H9 (cell line): ENCODE data around the gene LRRC51. TPM values are rescaled to one million over a fixed set of nuclear protein-coding genes. Genes with fewer than 3 reads are reported as not detected.

Experiments
- DNase-seq: peaks from one replicate; pipeline ENCODE4 v3.0.0-alpha.2; 2017
- H2AFZ ChIP-seq: one replicate; pipeline ENCODE4 v1.6.1; 2013; ENCODE audit warnings: mild to moderate bottlenecking, low read length, control low read depth, moderate library complexity
- H2AK5ac ChIP-seq: 2 replicates; pipeline ENCODE4 v1.6.1; 2013; ENCODE audit warnings: low read length, control low read depth, mixed read lengths; ENCODE audit not compliant: insufficient read length
- H2BK120ac ChIP-seq: one replicate; pipeline ENCODE4 v1.6.1; 2013; ENCODE audit warnings: low read depth, mild to moderate bottlenecking, low read length, control low read depth, inconsistent platforms; ENCODE audit not compliant: poor library complexity, severe bottlenecking
- H2BK12ac ChIP-seq: 2 replicates; pipeline ENCODE4 v1.6.1; 2013; ENCODE audit warnings: low read length, control low read depth, mixed read lengths, low read depth; ENCODE audit not compliant: insufficient read length
- H2BK15ac ChIP-seq: 2 replicates; pipeline ENCODE4 v1.6.1; 2013; ENCODE audit warnings: low read depth, low read length, control low read depth
- H2BK20ac ChIP-seq: one replicate; pipeline ENCODE4 v1.6.1; 2013; ENCODE audit warnings: low read depth, mild to moderate bottlenecking, low read length, control low read depth, inconsistent platforms; ENCODE audit not compliant: poor library complexity, severe bottlenecking
- H2BK5ac ChIP-seq: 2 replicates; pipeline ENCODE4 v1.6.1; 2013; ENCODE audit warnings: low read length, control low read depth, mixed read lengths; ENCODE audit not compliant: insufficient read length
- H3K14ac ChIP-seq: 2 replicates; pipeline ENCODE4 v1.6.1; 2013; ENCODE audit warnings: low read length, control low read depth; ENCODE audit not compliant: insufficient read depth
- H3K18ac ChIP-seq: 2 replicates; pipeline ENCODE4 v1.6.1; 2013; ENCODE audit warnings: low read depth, mild to moderate bottlenecking, mixed read lengths, low read length, control low read depth; ENCODE audit not compliant: insufficient read length
- H3K23ac ChIP-seq: 2 replicates; pipeline ENCODE4 v1.6.1; 2013; ENCODE audit warnings: low read length, control low read depth, mixed read lengths, low read depth; ENCODE audit not compliant: insufficient read length
- H3K23me2 ChIP-seq: 2 replicates; pipeline ENCODE4 v1.6.1; 2013; ENCODE audit warnings: low read depth, mild to moderate bottlenecking, mixed read lengths, low read length, control low read depth; ENCODE audit not compliant: insufficient read length, poor library complexity, severe bottlenecking
- H3K27ac ChIP-seq: 2 replicates; pipeline ENCODE4 v1.5.1; 2013; ENCODE audit warnings: low read length, control low read depth, mixed read lengths, low read depth; ENCODE audit not compliant: insufficient read length
- H3K27me3 ChIP-seq: 2 replicates; pipeline ENCODE4 v1.6.1; 2013; ENCODE audit warnings: low read length, control low read depth, inconsistent platforms; ENCODE audit not compliant: insufficient read depth
- H3K4ac ChIP-seq: 2 replicates; pipeline ENCODE4 v1.6.1; 2013; ENCODE audit warnings: low read depth, mild to moderate bottlenecking, control low read depth, inconsistent platforms, low read length, moderate library complexity
- H3K4me1 ChIP-seq: 2 replicates; pipeline ENCODE4 v1.6.1; 2013; ENCODE audit warnings: low read length, control low read depth, inconsistent platforms; ENCODE audit not compliant: insufficient read depth
- H3K4me2 ChIP-seq: 2 replicates; pipeline ENCODE4 v1.6.1; 2013; ENCODE audit warnings: low read length, control low read depth, mixed read lengths; ENCODE audit not compliant: insufficient read length, insufficient read depth
- H3K56ac ChIP-seq: 2 replicates; pipeline ENCODE4 v1.6.1; 2013; ENCODE audit warnings: low read depth, mild to moderate bottlenecking, mixed read lengths, low read length, control low read depth; ENCODE audit not compliant: insufficient read length
- H3K79me1 ChIP-seq: 2 replicates; pipeline ENCODE4 v1.6.1; 2013; ENCODE audit warnings: low read depth, mild to moderate bottlenecking, moderate library complexity, low read length, control low read depth, inconsistent platforms; ENCODE audit not compliant: insufficient read depth, poor library complexity, severe bottlenecking
- H3K79me2 ChIP-seq: 2 replicates; pipeline ENCODE4 v1.6.1; 2013; ENCODE audit warnings: low read length, control low read depth, inconsistent platforms; ENCODE audit not compliant: insufficient read depth
- H3K9ac ChIP-seq: 2 replicates; pipeline ENCODE4 v1.6.1; 2013; ENCODE audit warnings: low read length, control low read depth, mixed read lengths; ENCODE audit not compliant: insufficient read length; ENCODE audit errors: extremely low read depth
- H3K9me3 ChIP-seq: one replicate; pipeline ENCODE4 v1.6.1; 2013; ENCODE audit warnings: low read depth, low read length, inconsistent platforms; ENCODE audit not compliant: control insufficient read depth
- H3T11ph ChIP-seq: one replicate; pipeline ENCODE4 v1.6.1; 2013; ENCODE audit warnings: mild to moderate bottlenecking, low read length, control low read depth, inconsistent platforms
- H4K20me1 ChIP-seq: one replicate; pipeline ENCODE4 v1.6.1; 2013; ENCODE audit not compliant: control insufficient read depth, insufficient read length, insufficient read depth
- H4K5ac ChIP-seq: 2 replicates; pipeline ENCODE4 v1.6.1; 2013; ENCODE audit warnings: low read depth, mild to moderate bottlenecking, mixed read lengths, low read length, control low read depth; ENCODE audit not compliant: insufficient read length
- H4K8ac ChIP-seq: replicated peaks from 2 replicates; pipeline ENCODE4 v1.6.1; 2013; ENCODE audit warnings: low read length, control low read depth, mixed read lengths, low read depth; ENCODE audit not compliant: insufficient read length
- H4K91ac ChIP-seq: 2 replicates; pipeline ENCODE4 v1.6.1; 2013; ENCODE audit warnings: low read depth, mild to moderate bottlenecking, moderate library complexity, mixed read lengths, low read length, control low read depth; ENCODE audit not compliant: insufficient read length
- H3K27ac Mint-ChIP-seq, 3 experiments: 2 replicates in 2 of 3; 3 replicates in 1 of 3; pipeline ENCODE4 v1.8.0; 2020 to 2021; ENCODE audit warnings: mixed read lengths in 3 of 3, mild to moderate bottlenecking in 1 of 3, moderate library complexity in 1 of 3
- H3K27me3 Mint-ChIP-seq: 2 replicates; pipeline ENCODE4 v1.8.0; 2021; ENCODE audit warnings: low read depth, mild to moderate bottlenecking, moderate library complexity, mixed read lengths
- H3K36me3 Mint-ChIP-seq, 3 experiments: 2 replicates in 2 of 3; 3 replicates in 1 of 3; pipeline ENCODE4 v1.8.0; 2020 to 2021; ENCODE audit warnings: low read depth in 3 of 3, mixed read lengths in 3 of 3; ENCODE audit not compliant: insufficient read depth in 1 of 3
- H3K4me1 Mint-ChIP-seq, 2 experiments: 2 replicates each; pipeline ENCODE4 v1.8.0; 2020; ENCODE audit warnings: mixed read lengths in 2 of 2
- H3K4me3 Mint-ChIP-seq, 2 experiments: 2 replicates in 1 of 2; 3 replicates in 1 of 2; pipeline ENCODE4 v1.8.0; 2020 to 2021; ENCODE audit warnings: mild to moderate bottlenecking in 2 of 2, mixed read lengths in 2 of 2, moderate library complexity in 1 of 2
- H3K9me3 Mint-ChIP-seq, 2 experiments: 2 replicates in 1 of 2; 3 replicates in 1 of 2; pipeline ENCODE4 v1.8.0; 2020; ENCODE audit warnings: mild to moderate bottlenecking in 2 of 2, mixed read lengths in 2 of 2, moderate library complexity in 1 of 2
- WGBS: extraction: QIAGEN DNeasy Blood & Tissue Kit; methylation state at CpG from one replicate; pipeline ENCODE4 v1.1.7; 2013; ENCODE audit warnings: missing lambda C conversion rate, low lambda C conversion rate, mixed read lengths; ENCODE audit not compliant: insufficient read length; ENCODE audit errors: extremely low coverage; 5-methylcytosine and 5-hydroxymethylcytosine counted together
- total RNA-seq: library from RNA; stranded (reverse); gene quantifications from 2 replicates; pipeline ENCODE4 v1.2.1, GENCODE V29; 2021
- TF ChIP-seq, protein P1 (sequence below): fragments of 200-600 bp; sonication (generic); conservative IDR thresholded peaks from 3 replicates; pipeline ENCODE4 v1.8.0; 2021; ENCODE audit warnings: antibody characterized with exemption, mild to moderate bottlenecking

LRRC51 gene
- total RNA-seq, 1 experiment from 2014 or later: 3.1 TPM

GRCh38 chr11:72103754-72104167 lies 23.1 kb downstream of the LRRC51 start:
- no peaks in the 10 kb centered on the region; the same call in 1 of the 2 replicates for H3K4me1 ChIP-seq
- H3K79me2 ChIP-seq: peaks cover 14% of the 10 kb centered on the region; the same call in 1 of the 2 replicates
- H2AK5ac ChIP-seq: no peak overlapping the region
- WGBS: no CpG with 5 or more reads among the region's 11 CpGs
- H2BK15ac ChIP-seq: no peak overlapping the region
- no peak overlapping the region for H2BK12ac ChIP-seq
- no peak overlapping the region for H2BK20ac ChIP-seq
- Mint-ChIP-seq H3K36me3 (peaks cover 4 to 43% (median 21%) of the 10 kb centered on the region in 3 experiments; a peak in 6 of 7 replicates), H3K27me3 (no peaks in the 10 kb centered on the region), H3K9me3 (no peaks in the 10 kb centered on the region), H3K27ac (peak overlapping the region; percentile 93 to 98 (median 94)), H3K4me3 (peak overlapping the region; percentile 93), H3K4me1 (peaks cover 24 to 30% of the 10 kb centered on the region in 2 experiments)
- H3K9me3 ChIP-seq: no peaks in the 10 kb centered on the region
- H4K91ac ChIP-seq: no peak overlapping the region
- H4K20me1 ChIP-seq: peaks cover 2% of the 10 kb centered on the region
- peak overlapping the region; percentile 24 for H3K4me2 ChIP-seq
- peak overlapping the region; percentile 43 for H3K18ac ChIP-seq
- TF ChIP-seq, protein P1, sequence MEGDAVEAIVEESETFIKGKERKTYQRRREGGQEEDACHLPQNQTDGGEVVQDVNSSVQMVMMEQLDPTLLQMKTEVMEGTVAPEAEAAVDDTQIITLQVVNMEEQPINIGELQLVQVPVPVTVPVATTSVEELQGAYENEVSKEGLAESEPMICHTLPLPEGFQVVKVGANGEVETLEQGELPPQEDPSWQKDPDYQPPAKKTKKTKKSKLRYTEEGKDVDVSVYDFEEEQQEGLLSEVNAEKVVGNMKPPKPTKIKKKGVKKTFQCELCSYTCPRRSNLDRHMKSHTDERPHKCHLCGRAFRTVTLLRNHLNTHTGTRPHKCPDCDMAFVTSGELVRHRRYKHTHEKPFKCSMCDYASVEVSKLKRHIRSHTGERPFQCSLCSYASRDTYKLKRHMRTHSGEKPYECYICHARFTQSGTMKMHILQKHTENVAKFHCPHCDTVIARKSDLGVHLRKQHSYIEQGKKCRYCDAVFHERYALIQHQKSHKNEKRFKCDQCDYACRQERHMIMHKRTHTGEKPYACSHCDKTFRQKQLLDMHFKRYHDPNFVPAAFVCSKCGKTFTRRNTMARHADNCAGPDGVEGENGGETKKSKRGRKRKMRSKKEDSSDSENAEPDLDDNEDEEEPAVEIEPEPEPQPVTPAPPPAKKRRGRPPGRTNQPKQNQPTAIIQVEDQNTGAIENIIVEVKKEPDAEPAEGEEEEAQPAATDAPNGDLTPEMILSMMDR: peak; percentile 20; the same call in 2 of the 3 replicates
- peak overlapping the region; percentile 4 for H4K5ac ChIP-seq
- H3K27me3 ChIP-seq: no peaks in the 10 kb centered on the region
- H2BK120ac ChIP-seq: no peak overlapping the region
- H3K14ac ChIP-seq: peak overlapping the region; percentile 55; the same call in 1 of the 2 replicates
- H2AFZ ChIP-seq: no peak overlapping the region
- no peak overlapping the region for H3K56ac ChIP-seq
- H2BK5ac ChIP-seq: no peak overlapping the region
- H3K23me2 ChIP-seq: peaks cover 7% of the 10 kb centered on the region
- DNase-seq: no peak
- H3K9ac ChIP-seq: peak overlapping the region; percentile 50
- no peak overlapping the region for H3T11ph ChIP-seq
- H3K23ac ChIP-seq: no peak overlapping the region
- peaks cover 3% of the 10 kb centered on the region for H3K79me1 ChIP-seq
- no peak overlapping the region for H3K4ac ChIP-seq
- peak overlapping the region; percentile 29 for H3K27ac ChIP-seq
- no peak overlapping the region for H4K8ac ChIP-seq
